Activated naive CD8-positive, alpha-beta T cell treated with anti-CD3 and anti-CD28 coated beads, Interleukin-2, amount 50 U/mL, for 16 hours (primary cell): ENCODE data around the gene NCOA4.
"Not testable (repeated sequence)": the region's sequence is repeated elsewhere in the genome, so short reads cannot be mapped to it uniquely, and the experiment has no call there.

ENCODE experiments used
- DNase-seq: peaks from one replicate; pipeline ENCODE4 v3.0.0-alpha.2; 2020; ENCODE audit warnings: low read depth, low spot score

Gene NCOA4

GRCh38 chr10:46019569-46020343, 10.7 kb downstream of the NCOA4 start:
- DNase-seq: no peak

- no peak for DNase-seq
These were observed 11.3 kb downstream of the NCOA4 start for GRCh38 chr10:46019177-46019528.

GRCh38 chr10:46018453-46019176, 11.8 kb downstream of the NCOA4 start:
- DNase-seq: no peak

- DNase-seq: no peak
These were observed 12.7 kb downstream of the NCOA4 start for GRCh38 chr10:46017733-46018132.

- DNase-seq: no peak
These were observed 13.6 kb downstream of the NCOA4 start for GRCh38 chr10:46016811-46017210.

GRCh38 chr10:46016190-46016589, 14.2 kb downstream of the NCOA4 start:
- no peak for DNase-seq

GRCh38 chr10:46014683-46015405, 15.6 kb downstream of the NCOA4 start:
- DNase-seq: no peak

GRCh38 chr10:46014206-46014605, 16.2 kb downstream of the NCOA4 start:
- DNase-seq: no peak

- DNase-seq: no peak
These were observed 17.7 kb downstream of the NCOA4 start for GRCh38 chr10:46012746-46013145.

- DNase-seq: no peak
These were observed 24.2 kb downstream of the NCOA4 start for GRCh38 chr10:46006219-46006618.

GRCh38 chr10:46005383-46005782, 25.0 kb downstream of the NCOA4 start:
- no peak for DNase-seq

GRCh38 chr10:46004963-46005362, 25.5 kb downstream of the NCOA4 start:
- DNase-seq: no peak

- DNase-seq: no peak
These were observed 27.3 kb downstream of the NCOA4 start for GRCh38 chr10:46002916-46003693.

GRCh38 chr10:46002189-46002687, 28.2 kb downstream of the NCOA4 start:
- not testable (repeated sequence) for DNase-seq

GRCh38 chr10:46001187-46001756, 29.2 kb downstream of the NCOA4 start:
- no peak for DNase-seq

GRCh38 chr10:46000538-46000937, 29.9 kb downstream of the NCOA4 start:
- DNase-seq: no peak

- not testable (repeated sequence) for DNase-seq
These were observed 30.5 kb downstream of the NCOA4 start for GRCh38 chr10:45999955-46000354.

- DNase-seq: no peak
These were observed 32.2 kb downstream of the NCOA4 start for GRCh38 chr10:45997994-45998763.

GRCh38 chr10:45997557-45997956, 32.9 kb downstream of the NCOA4 start:
- DNase-seq: no peak

- DNase-seq: not testable (repeated sequence)
These were observed 44.8 kb downstream of the NCOA4 start for GRCh38 chr10:45985590-45985989.
